Astrocyte (in vitro differentiated cells and primary cell): ENCODE measurements around the gene FLRT1. TPM values are rescaled to one million over a fixed set of nuclear protein-coding genes. Genes with fewer than 3 reads are reported as not detected.

Experiments used
- DNase-seq: peaks from one replicate; pipeline ENCODE4 v3.0.0-alpha.2; 2010; ENCODE audit warnings: low read depth
- FAIRE-seq: peaks from 2 replicates; lab custom pipeline; 2011; peaks lifted over from hg19 to GRCh38; lab: Jason Lieb, UNC
- H2AFZ ChIP-seq: 2 replicates; pipeline ENCODE4 v1.6.0; 2012; ENCODE audit warnings: low read depth, low read length, inconsistent platforms
- H3K27ac ChIP-seq: 2 replicates; pipeline ENCODE4 v1.5.1; 2011; ENCODE audit warnings: low read depth, low read length, inconsistent platforms
- H3K27me3 ChIP-seq: 2 replicates; pipeline ENCODE4 v1.6.0; 2011; ENCODE audit warnings: low read length, inconsistent platforms; ENCODE audit not compliant: insufficient read depth
- H3K36me3 ChIP-seq: 2 replicates; pipeline ENCODE4 v1.5.1; 2011; ENCODE audit warnings: low read length, inconsistent platforms; ENCODE audit not compliant: insufficient read depth
- H3K4me1 ChIP-seq: 2 replicates; pipeline ENCODE4 v1.5.1; 2011; ENCODE audit warnings: low read length, inconsistent platforms; ENCODE audit not compliant: insufficient read depth
- H3K4me2 ChIP-seq: 2 replicates; pipeline ENCODE4 v1.6.0; 2012; ENCODE audit warnings: low read length, inconsistent platforms
- H3K4me3 ChIP-seq: 2 replicates; pipeline ENCODE4 v1.5.1; 2011; ENCODE audit warnings: low read depth, mild to moderate bottlenecking, low read length, inconsistent platforms; ENCODE audit not compliant: insufficient read depth
- H3K79me2 ChIP-seq: 2 replicates; pipeline ENCODE4 v1.6.0; 2012; ENCODE audit warnings: mild to moderate bottlenecking, low read length, inconsistent platforms; ENCODE audit not compliant: insufficient read depth
- H3K9ac ChIP-seq: 2 replicates; pipeline ENCODE4 v1.6.0; 2012; ENCODE audit warnings: mild to moderate bottlenecking, low read length, inconsistent platforms
- H3K9me3 ChIP-seq: 2 replicates; pipeline ENCODE4 v1.5.1; 2012; ENCODE audit warnings: low read depth, mild to moderate bottlenecking, low read length, inconsistent platforms; ENCODE audit not compliant: insufficient read depth
- H4K20me1 ChIP-seq: 2 replicates; pipeline ENCODE4 v1.6.0; 2012; ENCODE audit warnings: low read length, inconsistent platforms; ENCODE audit not compliant: insufficient read depth
- H3K27ac Mint-ChIP-seq: one replicate; pipeline ENCODE4 v1.8.0; 2021; ENCODE audit warnings: mild to moderate bottlenecking, mixed read lengths; ENCODE audit not compliant: unreplicated experiment
- H3K27me3 Mint-ChIP-seq: one replicate; pipeline ENCODE4 v1.8.0; 2021; ENCODE audit warnings: low read depth, mixed read lengths; ENCODE audit not compliant: unreplicated experiment
- H3K36me3 Mint-ChIP-seq: one replicate; pipeline ENCODE4 v1.8.0; 2021; ENCODE audit warnings: low read depth, mixed read lengths; ENCODE audit not compliant: unreplicated experiment
- H3K4me1 Mint-ChIP-seq: one replicate; pipeline ENCODE4 v1.8.0; 2021; ENCODE audit warnings: low read depth, mixed read lengths; ENCODE audit not compliant: unreplicated experiment
- H3K4me3 Mint-ChIP-seq: one replicate; pipeline ENCODE4 v1.8.0; 2021; ENCODE audit warnings: mild to moderate bottlenecking, moderate library complexity, mixed read lengths; ENCODE audit not compliant: unreplicated experiment
- H3K9me3 Mint-ChIP-seq: one replicate; pipeline ENCODE4 v1.8.0; 2021; ENCODE audit warnings: mild to moderate bottlenecking, mixed read lengths; ENCODE audit not compliant: unreplicated experiment
- CTCF ChIP-seq: IDR thresholded peaks from 2 replicates; pipeline ENCODE4 v1.5.1; 2011; ENCODE audit warnings: low read depth, mild to moderate bottlenecking, inconsistent platforms, low read length, moderate library complexity; ENCODE audit not compliant: insufficient read depth
- EZH2 ChIP-seq: IDR thresholded peaks from 2 replicates; pipeline ENCODE4 v1.6.1; 2012; ENCODE audit warnings: mild to moderate bottlenecking, low read length, inconsistent platforms; ENCODE audit not compliant: insufficient read depth
- total RNA-seq: library from RNA; stranded (reverse); gene quantifications from 2 replicates; pipeline ENCODE4 v1.2.1, GENCODE V29; 2021

Gene FLRT1
- total RNA-seq, 1 donor from 2014 or later, result 0.20 TPM

GRCh38 chr11:64028398-64029115 is 7.2 kb upstream of the FLRT1 start:
- no peaks in the 10 kb centered on the region for H3K36me3 Mint-ChIP-seq
- Histone ChIP-seq H3K27ac (no peak overlapping the region), H4K20me1 (no peaks in the 10 kb centered on the region), H3K9me3 (no peaks in the 10 kb centered on the region), H3K79me2 (no peaks in the 10 kb centered on the region), H3K27me3 (no peaks in the 10 kb centered on the region), H3K4me1 (peaks cover 5% of the 10 kb centered on the region), H2AFZ (no peak overlapping the region), H3K4me3 (no peak overlapping the region), H3K36me3 (no peaks in the 10 kb centered on the region), H3K4me2 (no peak overlapping the region), H3K9ac (no peak overlapping the region)
- FAIRE-seq (no peak), DNase-seq (peak; percentile 16)
- H3K27me3 Mint-ChIP-seq, result peaks cover 31% of the 10 kb centered on the region
- no peak overlapping the region for H3K27ac Mint-ChIP-seq
- TF ChIP-seq EZH2, result no peak
- no peak for TF ChIP-seq CTCF
- no peak overlapping the region for H3K4me3 Mint-ChIP-seq
- H3K9me3 Mint-ChIP-seq, result peaks cover 1% of the 10 kb centered on the region
- H3K4me1 Mint-ChIP-seq, result peaks cover 24% of the 10 kb centered on the region

GRCh38 chr11:64029773-64030172 is 6.0 kb upstream of the FLRT1 start:
- H3K4me1 ChIP-seq, result peaks cover 5% of the 10 kb centered on the region
- TF ChIP-seq CTCF (no peak), EZH2 (no peak)
- no peak for FAIRE-seq

GRCh38 chr11:64031001-64031400 is 4.7 kb upstream of the FLRT1 start:
- Histone ChIP-seq H3K9ac (no peak overlapping the region), H3K4me3 (no peak overlapping the region), H3K27me3 (peaks cover 8% of the 10 kb centered on the region), H3K4me1 (peaks cover 5% of the 10 kb centered on the region), H2AFZ (no peak overlapping the region), H3K9me3 (no peaks in the 10 kb centered on the region), H4K20me1 (peaks cover 7% of the 10 kb centered on the region), H3K79me2 (no peaks in the 10 kb centered on the region), H3K4me2 (no peak overlapping the region), H3K36me3 (no peaks in the 10 kb centered on the region), H3K27ac (no peak overlapping the region)
- Mint-ChIP-seq H3K9me3 (peaks cover 1% of the 10 kb centered on the region), H3K27me3 (peaks cover 40% of the 10 kb centered on the region), H3K27ac (no peak overlapping the region), H3K4me3 (no peak overlapping the region), H3K36me3 (no peaks in the 10 kb centered on the region), H3K4me1 (peaks cover 20% of the 10 kb centered on the region)
- FAIRE-seq (no peak), DNase-seq (no peak)
- TF ChIP-seq CTCF (no peak), EZH2 (no peak)

More at GRCh38 chr11:64029773-64030172, 6.0 kb upstream of the FLRT1 start:
- Histone ChIP-seq H3K4me2 (no peak overlapping the region), H3K9me3 (no peaks in the 10 kb centered on the region), H3K27ac (no peak overlapping the region), H2AFZ (no peak overlapping the region), H3K4me3 (no peak overlapping the region), H3K9ac (no peak overlapping the region), H3K36me3 (no peaks in the 10 kb centered on the region), H4K20me1 (peaks cover 3% of the 10 kb centered on the region), H3K79me2 (no peaks in the 10 kb centered on the region), H3K27me3 (peaks cover 2% of the 10 kb centered on the region)
- peaks cover 34% of the 10 kb centered on the region for H3K27me3 Mint-ChIP-seq
- no peak for DNase-seq
- no peak overlapping the region for H3K4me3 Mint-ChIP-seq
- H3K27ac Mint-ChIP-seq, result no peak overlapping the region
- peaks cover 1% of the 10 kb centered on the region for H3K9me3 Mint-ChIP-seq
- H3K4me1 Mint-ChIP-seq, result peaks cover 24% of the 10 kb centered on the region
- no peaks in the 10 kb centered on the region for H3K36me3 Mint-ChIP-seq
